GM04503 (cell line): ENCODE results near the gene C1orf226.
A peak's percentile ranks its signal among the peaks of the same experiment; 100 is the strongest.

ENCODE experiments used
- DNase-seq: peaks from one replicate; pipeline ENCODE4 v3.0.0-alpha.2; 2012; ENCODE audit warnings: low read depth

The C1orf226 gene

GRCh38 chr1:162384601-162385279 lies 3.2 kb downstream of the C1orf226 start:
- no peak for DNase-seq

GRCh38 chr1:162385280-162385623 lies 3.7 kb downstream of the C1orf226 start:
- DNase-seq = no peak

GRCh38 chr1:162385702-162386101 lies 4.2 kb downstream of the C1orf226 start:
- DNase-seq = no peak

GRCh38 chr1:162386292-162387225 lies 5.0 kb downstream of the C1orf226 start:
- no peak for DNase-seq

GRCh38 chr1:162387226-162388082 lies 5.9 kb downstream of the C1orf226 start:
- DNase-seq = no peak

- DNase-seq = no peak
These were observed 6.6 kb downstream of the C1orf226 start for GRCh38 chr1:162388083-162388594.

GRCh38 chr1:162388615-162389014 lies 7.1 kb downstream of the C1orf226 start:
- DNase-seq = no peak

- DNase-seq = peak; percentile 22
These were observed 7.7 kb downstream of the C1orf226 start for GRCh38 chr1:162389021-162389818.

- no peak for DNase-seq
These were observed 8.4 kb downstream of the C1orf226 start for GRCh38 chr1:162389971-162390370.

DNA sequence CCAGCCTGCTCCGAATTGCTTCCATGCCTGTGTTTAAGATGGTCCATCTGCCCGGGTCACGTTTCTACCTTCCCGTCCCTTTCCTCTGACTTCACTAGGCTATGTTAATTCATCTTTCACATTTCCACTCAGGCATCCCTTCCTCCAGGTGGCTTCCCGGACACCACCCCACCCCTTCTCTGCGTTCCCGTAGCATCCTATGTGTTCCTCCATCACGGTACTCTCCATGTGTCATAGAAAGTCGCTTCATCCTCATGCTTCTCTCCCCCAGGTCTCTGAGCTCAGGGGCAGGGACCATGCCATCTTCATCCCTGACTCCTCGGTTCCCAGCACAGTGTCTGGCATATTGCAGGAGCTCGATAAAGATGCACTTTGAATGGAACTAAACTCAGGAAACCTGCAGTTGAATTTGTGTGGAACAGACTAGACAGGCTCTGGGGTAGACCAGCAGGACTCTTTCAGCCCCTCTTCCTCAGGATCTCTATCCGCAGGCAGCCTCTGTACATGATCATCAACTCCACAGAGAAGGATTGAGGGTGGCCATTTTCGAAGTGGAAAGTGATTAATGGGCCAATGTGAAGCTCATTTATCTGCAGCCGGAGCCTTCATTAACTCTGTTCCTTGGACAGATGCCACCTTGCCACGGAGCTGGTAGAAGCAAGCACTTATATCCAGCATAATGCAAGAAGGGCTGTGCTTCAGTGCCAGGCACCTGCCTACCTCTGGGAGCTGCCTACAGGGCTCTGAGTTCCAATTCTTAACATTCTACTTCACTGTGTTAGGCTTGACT lies 9.1 kb downstream of the C1orf226 start:
- no peak for DNase-seq

GRCh38 chr1:162391790-162392563 lies 10.4 kb downstream of the C1orf226 start:
- DNase-seq = no peak

- no peak for DNase-seq
These were observed 14.8 kb downstream of the C1orf226 start for GRCh38 chr1:162396201-162396906.

DNA sequence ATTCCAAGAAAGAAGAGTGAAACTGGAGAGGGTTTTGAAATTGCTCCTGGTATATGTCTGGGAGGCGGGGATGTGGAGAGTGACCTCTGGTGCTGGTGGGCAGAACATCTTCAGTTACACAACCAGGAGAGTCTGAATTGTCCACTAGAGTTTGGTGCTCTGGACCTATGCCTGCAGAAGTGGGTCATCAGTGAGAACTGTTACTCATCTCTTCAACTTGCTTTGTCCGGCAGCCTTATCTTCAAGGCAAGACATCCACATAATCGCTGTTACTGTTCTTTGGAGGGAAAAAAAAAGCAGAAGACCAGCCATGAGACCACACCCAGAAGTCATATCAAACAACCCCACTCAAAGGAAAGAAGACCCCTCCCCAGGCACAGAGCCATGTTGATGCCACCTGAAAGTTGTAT lies 15.5 kb downstream of the C1orf226 start:
- no peak for DNase-seq

DNA sequence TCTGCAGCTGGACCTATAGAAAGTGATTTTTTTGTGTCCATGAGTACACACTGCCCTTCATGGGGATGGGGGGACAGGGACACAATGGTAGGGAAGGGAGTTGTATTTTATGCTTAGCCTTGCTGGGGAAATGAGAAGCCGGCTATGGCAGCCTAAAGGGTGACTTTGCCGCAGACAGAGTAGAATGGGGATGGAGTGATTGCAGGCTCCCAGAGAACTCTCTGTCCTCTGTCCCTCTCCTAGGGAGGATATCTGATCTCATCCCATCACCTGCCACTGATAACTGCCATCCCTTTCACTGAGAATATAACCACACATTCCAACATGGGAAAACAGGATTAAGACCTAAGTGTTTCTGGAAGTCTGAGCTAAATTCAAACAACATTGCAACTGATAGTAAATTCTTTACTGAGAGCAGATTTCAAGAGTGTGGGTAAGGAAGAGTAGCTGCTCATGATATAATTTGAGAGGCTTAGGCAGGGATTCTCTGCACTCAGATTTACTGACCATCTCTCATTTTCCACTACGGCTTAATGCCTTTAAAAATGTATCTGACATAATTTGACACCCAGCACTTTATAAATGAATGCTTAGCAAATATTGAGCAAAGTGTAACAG lies 16.5 kb downstream of the C1orf226 start:
- DNase-seq = no peak

GRCh38 chr1:162398999-162399580 lies 17.6 kb downstream of the C1orf226 start:
- DNase-seq = no peak

- no peak for DNase-seq
These were observed 19.3 kb downstream of the C1orf226 start for GRCh38 chr1:162400790-162401355.

GRCh38 chr1:162404550-162405160 lies 23.1 kb downstream of the C1orf226 start:
- DNase-seq = peak; percentile 30
